Measurements from ENCODE around the gene SIGLEC15.

DNA sequence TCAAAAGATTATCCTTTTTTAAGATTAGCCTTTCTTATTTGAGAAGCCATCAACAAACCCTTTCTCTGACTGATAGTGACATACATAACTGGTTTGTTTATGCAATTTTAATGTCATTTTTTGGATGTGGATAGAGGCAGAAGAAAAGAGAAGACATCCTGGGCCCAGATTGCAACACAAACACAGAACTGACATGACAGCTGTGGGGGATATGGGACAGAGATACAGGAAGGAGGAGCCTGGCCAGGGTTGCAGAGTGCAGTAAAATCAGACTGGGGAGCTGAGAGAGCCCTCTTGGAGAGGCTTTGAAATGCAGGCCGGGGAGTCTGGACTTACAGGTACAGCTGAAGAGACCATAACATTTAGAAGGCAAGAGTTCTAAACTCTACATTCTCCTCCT lies 65.1 kb downstream of the SIGLEC15 start:
- TF ChIP-seq, protein P1, sequence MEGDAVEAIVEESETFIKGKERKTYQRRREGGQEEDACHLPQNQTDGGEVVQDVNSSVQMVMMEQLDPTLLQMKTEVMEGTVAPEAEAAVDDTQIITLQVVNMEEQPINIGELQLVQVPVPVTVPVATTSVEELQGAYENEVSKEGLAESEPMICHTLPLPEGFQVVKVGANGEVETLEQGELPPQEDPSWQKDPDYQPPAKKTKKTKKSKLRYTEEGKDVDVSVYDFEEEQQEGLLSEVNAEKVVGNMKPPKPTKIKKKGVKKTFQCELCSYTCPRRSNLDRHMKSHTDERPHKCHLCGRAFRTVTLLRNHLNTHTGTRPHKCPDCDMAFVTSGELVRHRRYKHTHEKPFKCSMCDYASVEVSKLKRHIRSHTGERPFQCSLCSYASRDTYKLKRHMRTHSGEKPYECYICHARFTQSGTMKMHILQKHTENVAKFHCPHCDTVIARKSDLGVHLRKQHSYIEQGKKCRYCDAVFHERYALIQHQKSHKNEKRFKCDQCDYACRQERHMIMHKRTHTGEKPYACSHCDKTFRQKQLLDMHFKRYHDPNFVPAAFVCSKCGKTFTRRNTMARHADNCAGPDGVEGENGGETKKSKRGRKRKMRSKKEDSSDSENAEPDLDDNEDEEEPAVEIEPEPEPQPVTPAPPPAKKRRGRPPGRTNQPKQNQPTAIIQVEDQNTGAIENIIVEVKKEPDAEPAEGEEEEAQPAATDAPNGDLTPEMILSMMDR (IDR thresholded peaks at IDR 0.05 in 4 of 5, conservative IDR thresholded peaks at IDR 0.05 in 1 of 5), result no peak
- TF ChIP-seq POLR2A (IDR thresholded peaks at IDR 0.05), result no peak
